Suppressor macrophage treated with lipopolysaccharide for 4 hours (primary cell): Measurements from ENCODE around the gene MARCHF10.
"Not testable (repeated sequence)": the region's sequence is repeated elsewhere in the genome, so short reads cannot be mapped to it uniquely, and the experiment has no call there.

Experiments
- DNase-seq: peaks from one replicate; pipeline ENCODE4 v3.0.0-alpha.2; 2020

Gene MARCHF10

GRCh38 chr17:62693616-62694409 lies 114.3 kb downstream of the MARCHF10 start:
- DNase-seq: no peak

- peak; percentile 16 for DNase-seq
Observed at GRCh38 chr17:62692721-62693431, 115.2 kb downstream of the MARCHF10 start.

GRCh38 chr17:62692159-62692651 lies 115.9 kb downstream of the MARCHF10 start:
- no peak for DNase-seq

GRCh38 chr17:62691589-62691915 lies 116.6 kb downstream of the MARCHF10 start:
- DNase-seq: not testable (repeated sequence)

DNA sequence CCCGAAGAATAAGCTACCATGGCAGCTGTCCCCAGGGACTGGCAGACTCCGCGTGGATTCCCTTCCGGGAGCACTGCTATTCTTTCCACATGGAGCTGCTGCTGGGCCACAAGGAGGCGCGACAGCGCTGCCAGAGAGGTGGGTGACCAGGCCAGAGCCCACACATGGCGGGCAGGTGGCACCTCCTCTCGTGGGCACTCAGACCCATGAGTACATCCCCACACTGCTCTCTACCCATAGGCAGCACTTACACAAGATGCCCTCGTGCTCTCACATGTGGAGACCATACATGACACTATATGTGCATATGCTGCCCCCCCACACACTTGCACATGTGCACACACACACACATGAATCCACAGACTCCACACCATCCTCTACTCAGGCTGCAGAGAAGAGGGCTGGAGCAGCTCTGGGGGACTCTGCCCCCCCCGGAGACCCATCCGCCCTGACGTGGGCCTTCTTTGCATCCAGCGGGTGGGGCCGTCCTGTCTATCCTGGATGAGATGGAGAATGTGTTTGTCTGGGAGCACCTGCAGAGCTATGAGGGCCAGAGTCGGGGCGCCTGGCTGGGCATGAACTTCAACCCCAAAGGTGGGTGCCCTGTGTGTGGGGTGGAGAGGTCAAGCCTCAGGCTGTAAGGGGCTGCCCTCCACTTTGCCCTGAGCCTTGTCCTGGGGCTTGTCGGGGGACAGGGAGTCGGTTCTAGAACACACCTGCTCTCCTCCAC lies 117.8 kb downstream of the MARCHF10 start:
- no peak for DNase-seq

DNA sequence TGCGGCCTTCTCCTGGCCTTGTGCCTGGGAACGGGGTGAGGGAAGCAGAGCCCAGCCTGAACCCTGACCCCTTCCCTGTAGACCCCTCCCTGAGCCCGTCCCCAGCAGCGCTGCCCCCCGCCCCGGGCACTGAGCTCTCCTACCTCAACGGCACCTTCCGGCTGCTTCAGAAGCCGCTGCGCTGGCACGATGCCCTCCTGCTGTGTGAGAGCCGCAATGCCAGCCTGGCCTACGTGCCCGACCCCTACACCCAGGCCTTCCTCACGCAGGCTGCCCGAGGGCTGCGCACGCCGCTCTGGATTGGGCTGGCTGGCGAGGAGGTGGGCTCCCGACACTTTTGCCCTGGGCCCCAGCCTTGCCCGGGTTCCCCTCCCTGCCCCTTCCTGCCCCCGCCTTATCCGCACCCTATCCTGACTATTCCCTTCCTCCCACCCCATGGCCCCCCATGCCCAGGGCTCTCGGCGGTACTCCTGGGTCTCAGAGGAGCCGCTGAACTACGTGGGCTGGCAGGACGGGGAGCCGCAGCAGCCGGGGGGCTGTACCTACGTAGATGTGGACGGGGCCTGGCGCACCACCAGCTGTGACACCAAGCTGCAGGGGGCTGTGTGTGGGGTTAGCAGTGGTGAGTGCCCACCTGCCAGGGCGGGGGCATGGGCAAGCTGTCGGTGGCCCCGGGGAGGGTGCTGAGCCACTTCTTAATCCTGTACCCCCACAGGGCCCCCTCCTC lies 118.5 kb downstream of the MARCHF10 start:
- no peak for DNase-seq

DNA sequence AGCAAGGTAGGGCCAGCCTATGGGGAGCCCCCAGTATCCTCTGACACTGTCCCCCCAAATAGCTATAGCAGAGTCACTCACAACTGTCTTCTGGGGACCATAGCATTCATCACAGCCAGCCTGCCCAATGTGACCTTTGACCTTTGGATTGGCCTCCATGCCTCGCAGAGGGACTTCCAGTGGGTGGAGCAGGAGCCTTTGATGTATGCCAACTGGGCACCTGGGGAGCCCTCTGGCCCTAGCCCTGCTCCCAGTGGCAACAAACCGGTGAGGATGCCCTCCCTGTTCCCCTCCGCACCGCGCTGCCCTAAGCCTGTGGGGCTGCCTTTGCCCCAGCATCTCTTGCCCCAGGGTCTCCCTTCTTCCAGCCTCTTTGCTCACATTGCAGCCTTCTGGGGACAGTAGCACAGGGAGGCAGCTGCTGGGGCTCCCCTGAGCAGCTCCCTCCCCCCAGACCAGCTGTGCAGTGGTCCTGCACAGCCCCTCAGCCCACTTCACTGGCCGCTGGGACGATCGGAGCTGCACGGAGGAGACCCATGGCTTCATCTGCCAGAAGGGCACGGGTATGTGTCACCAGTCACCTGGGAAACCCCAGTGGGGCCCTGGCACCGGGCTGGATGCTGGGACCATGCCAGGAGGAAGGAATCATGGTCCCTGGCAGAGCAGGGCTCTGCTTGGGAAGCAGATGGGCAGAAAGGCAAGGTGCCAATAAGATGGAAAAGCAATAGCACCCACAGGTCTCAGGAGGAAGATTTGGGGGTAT lies 119.5 kb downstream of the MARCHF10 start:
- DNase-seq: no peak

GRCh38 chr17:62687997-62688396 lies 120.1 kb downstream of the MARCHF10 start:
- DNase-seq: no peak

- DNase-seq: no peak
Observed at GRCh38 chr17:62684179-62684578, 123.9 kb downstream of the MARCHF10 start.

DNA sequence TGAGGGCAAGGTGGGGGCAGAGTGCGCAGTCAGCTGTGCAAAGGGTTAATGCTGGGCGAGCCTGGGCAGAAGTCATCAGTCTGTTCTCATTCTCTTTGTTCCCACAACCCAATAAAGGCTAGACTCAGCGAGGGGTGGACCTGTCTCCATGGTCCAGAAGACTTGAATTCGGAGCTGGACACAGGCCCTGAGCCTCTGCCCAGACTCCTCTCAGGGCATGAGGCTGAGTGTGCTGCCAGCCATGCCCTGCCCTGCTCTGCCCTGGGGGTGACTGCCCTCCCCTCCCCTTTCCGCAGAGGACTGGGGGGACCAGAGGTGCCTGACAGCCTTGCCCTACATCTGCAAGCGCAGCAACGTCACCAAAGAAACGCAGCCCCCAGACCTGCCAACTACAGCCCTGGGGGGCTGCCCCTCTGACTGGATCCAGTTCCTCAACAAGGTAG lies 126.2 kb downstream of the MARCHF10 start:
- DNase-seq: no peak

- DNase-seq: no peak
Observed at GRCh38 chr17:62681061-62681938, 126.8 kb downstream of the MARCHF10 start.

GRCh38 chr17:62680541-62681052 lies 127.5 kb downstream of the MARCHF10 start:
- DNase-seq: no peak

- DNase-seq: no peak
Observed at GRCh38 chr17:62679866-62680377, 128.2 kb downstream of the MARCHF10 start.

DNA sequence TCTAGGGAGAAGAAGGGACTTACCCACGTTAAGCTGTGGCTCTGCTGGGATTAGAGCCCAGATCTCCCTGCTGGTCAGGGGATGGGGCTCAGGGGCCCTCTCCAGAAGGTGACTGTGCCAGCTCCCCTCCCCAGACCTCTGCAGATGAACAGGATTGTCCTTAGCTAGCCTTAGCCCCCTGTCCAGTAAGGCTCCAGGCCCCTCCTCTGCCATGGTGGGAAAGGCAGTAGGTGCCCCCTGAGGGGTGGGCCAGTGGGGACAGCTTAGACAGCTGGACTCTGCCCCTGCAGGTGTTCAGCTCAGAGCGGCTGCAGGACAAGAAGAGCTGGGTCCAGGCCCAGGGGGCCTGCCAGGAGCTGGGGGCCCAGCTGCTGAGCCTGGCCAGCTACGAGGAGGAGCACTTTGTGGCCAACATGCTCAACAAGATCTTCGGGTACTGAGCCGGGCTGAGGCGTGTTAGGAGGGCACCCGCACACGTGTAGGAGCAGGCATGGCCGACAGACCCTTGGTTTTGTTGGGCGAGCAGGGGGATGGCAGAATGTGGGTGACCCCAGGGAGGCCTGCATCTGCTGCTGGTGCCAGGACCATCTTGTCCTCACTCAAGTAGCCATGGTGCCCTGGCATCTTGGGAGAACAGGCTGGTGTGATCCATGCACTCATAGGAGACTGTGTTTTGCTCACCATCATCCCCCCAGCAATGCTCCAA lies 129.7 kb downstream of the MARCHF10 start:
- no peak for DNase-seq

DNA sequence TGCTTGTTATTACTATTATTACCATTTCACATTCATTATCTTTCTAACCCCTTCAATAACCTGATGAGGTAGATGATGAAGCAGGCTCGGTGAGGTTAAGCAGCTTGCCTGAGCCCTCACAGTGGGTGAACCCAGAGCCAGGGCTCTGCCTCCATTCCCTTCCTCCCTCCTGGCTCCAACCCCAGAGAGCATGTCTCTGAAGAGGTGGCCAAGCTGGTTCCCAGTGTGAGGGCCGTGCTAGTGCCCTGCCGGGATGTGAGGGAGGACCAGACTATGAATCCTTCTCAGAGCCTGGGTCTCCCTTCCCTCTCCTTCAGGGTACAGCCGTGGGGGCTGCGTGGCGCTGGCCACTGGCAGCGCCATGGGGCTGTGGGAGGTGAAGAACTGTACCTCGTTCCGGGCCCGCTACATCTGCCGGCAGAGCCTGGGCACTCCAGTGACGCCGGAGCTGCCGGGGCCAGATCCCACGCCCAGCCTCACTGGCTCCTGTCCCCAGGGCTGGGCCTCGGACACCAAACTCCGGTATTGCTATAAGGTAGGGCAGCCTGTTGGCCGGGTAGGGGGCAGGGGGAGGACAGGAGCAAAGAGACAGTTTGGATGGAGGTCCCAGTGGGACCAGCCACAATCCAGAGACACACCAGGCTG lies 131.0 kb downstream of the MARCHF10 start:
- no peak for DNase-seq

DNA sequence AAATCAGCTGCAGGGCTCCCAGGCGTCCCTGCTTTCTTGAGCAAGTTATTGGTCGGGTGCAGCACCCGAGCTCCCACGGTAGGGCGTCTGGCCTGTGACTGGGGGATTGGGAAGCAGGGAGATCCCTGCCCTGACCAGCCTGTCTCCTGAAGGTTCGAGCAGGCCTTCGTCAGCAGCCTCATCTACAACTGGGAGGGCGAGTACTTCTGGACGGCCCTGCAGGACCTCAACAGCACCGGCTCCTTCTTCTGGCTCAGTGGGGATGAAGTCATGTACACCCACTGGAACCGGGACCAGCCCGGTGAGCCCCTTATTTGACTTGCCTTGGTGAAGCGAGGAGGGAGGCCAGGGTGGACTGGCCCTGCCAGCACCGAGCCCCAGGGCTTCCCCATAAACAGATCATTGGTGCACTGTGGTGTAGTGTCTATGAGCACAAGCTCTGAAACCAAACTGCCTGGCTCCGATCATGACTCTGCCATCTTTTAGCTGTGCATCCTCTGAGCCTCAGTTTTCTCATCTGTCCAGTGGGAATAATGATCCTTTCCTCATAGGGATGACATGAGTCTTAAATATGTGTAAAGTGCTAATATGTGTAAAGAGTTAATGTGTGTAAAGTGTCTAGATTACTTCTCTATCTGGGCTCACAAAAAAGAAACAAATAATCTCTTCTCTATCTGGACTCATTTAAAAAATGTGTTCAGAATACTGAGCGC lies 131.7 kb downstream of the MARCHF10 start:
- DNase-seq: no peak

DNA sequence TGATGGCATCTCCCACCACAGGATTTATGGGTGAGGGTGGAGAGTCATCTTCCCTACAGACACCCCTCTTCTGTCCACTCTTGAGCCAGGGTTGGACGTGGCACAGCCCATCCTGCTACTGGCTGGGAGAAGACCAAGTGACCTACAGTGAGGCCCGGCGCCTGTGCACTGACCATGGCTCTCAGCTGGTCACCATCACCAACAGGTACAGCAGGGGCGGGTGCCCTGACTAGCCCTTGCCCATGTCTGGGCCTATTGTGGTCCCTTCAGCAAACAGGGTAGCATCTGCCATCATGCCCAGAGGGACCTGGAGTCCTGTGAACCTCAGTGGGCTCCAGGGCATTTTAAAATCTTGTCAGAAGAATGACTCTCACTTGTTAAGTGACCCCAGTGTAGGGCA lies 132.4 kb downstream of the MARCHF10 start:
- no peak for DNase-seq

- no peak for DNase-seq
Observed at GRCh38 chr17:62675260-62675659, 132.9 kb downstream of the MARCHF10 start.

DNA sequence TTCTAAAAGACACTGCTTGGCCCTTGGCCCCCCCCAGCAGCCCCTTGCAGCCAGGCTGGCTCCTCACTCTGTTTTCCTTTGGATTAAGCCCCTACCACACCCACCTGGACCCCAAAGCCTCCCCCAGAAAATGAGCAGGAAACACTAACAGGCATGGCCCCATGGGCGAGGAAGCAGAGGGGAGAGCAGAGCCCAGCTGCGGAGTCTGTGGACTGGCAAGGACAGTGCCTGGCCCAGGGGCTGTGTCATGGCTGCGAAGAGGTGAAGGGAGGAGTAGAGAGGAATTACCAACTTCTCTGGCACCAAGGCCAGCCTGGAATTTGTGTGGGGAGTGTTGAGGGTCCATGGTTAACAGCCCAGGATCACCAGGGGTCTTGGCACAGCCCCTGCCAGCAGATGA lies 133.3 kb downstream of the MARCHF10 start:
- no peak for DNase-seq
